ENCODE measurements around the gene CHCHD5. TPM values are rescaled to one million over a fixed set of nuclear protein-coding genes. Genes with fewer than 3 reads are reported as not detected.

Gene CHCHD5
- total and polyA plus RNA-seq, 10 of the 15 experiments (the other 5 are each of a cell fraction or from before 2014, with no cell fraction given) = 16.4 to 118 (median 45.2) TPM

GRCh38 chr2:112605926-112606325, 21.5 kb downstream of the CHCHD5 start (continued):
- TF ChIP-seq TCF12 (IDR thresholded peaks at IDR 0.05; ENCODE audit: low read depth, low read length) (no peak), RFX5 (IDR thresholded peaks at IDR 0.05; ENCODE audit: low read depth, low read length) (no peak), PKNOX1 (IDR thresholded peaks at IDR 0.05) (no peak), POLR2A (IDR thresholded peaks at IDR 0.05; ENCODE audit: low read depth, low read length) (no peak)

- SMC1A ChIA-PET (ENCODE audit: uncharacterized antibody, unreplicated experiment) = interaction anchor here (0.5 to 8.0 kb wide), 3 partner anchors 14 to 559 kb away, joined by 3 to 122 read pairs (median 4); no protein-coding TSS in a partner anchor
- no TSS peak for BruUV-seq (replicated peaks)
Observed at GRCh38 chr2:112606547-112606946, 22.1 kb downstream of the CHCHD5 start.

More at GRCh38 chr2:112606547-112606946, 22.1 kb downstream of the CHCHD5 start:
- WGBS (ENCODE audit: insufficient coverage, insufficient replicate concordance, low lambda C conversion rate, missing lambda C conversion rate) = 35% methylated on average over 4 of the region's 4 CpGs
- H3K27ac ChIP-seq (ENCODE audit: control insufficient read depth, insufficient read depth) = no peak overlapping the region
- H3K36me3 ChIP-seq (ENCODE audit: control insufficient read depth in 2 of 2, insufficient read depth in 2 of 2, low read length in 1 of 2) = no peaks in the 10 kb centered on the region
- H3K4me2 ChIP-seq (ENCODE audit: control insufficient read depth, insufficient read depth) = no peak overlapping the region
- intact Hi-C loops (cut with micrococcal nuclease; ENCODE audit: unreplicated experiment) (no loop called here), in situ Hi-C loops (cut with MboI) (no loop called here)
- H3K4me3 ChIP-seq = no peak overlapping the region
- peak; percentile 20; the same call in 1 of the 3 replicates for ATAC-seq
- no peaks in the 10 kb centered on the region for H3K4me1 ChIP-seq (ENCODE audit: control insufficient read depth, insufficient read depth, low read length)
- no peak for FAIRE-seq
- H3K9ac ChIP-seq (ENCODE audit: control insufficient read depth, insufficient read depth, low read length) = no peak overlapping the region
- ChIA-PET RAD21 (ENCODE audit: unreplicated experiment) (interaction anchor here (0.7 to 0.8 kb wide), 2 partner anchors 120 to 336 kb away, joined by 3 to 4 read pairs; no protein-coding TSS in a partner anchor), POLR2A (no interaction called here), CTCF (interaction anchor here (1.0 to 15.3 kb wide), 6 partner anchors 9 to 337 kb away, joined by 3 to 286 read pairs (median 4); no protein-coding TSS in a partner anchor)
- H3K9me3 ChIP-seq (replicated peaks; ENCODE audit: control insufficient read depth, insufficient read depth, low read length) = no peaks in the 10 kb centered on the region
- no peaks in the 10 kb centered on the region for H3K27me3 ChIP-seq (replicated peaks in 1 of 2; ENCODE audit: control insufficient read depth in 2 of 2, insufficient read depth in 2 of 2, low read length in 1 of 2)
- no peaks in the 10 kb centered on the region for H4K20me1 ChIP-seq (ENCODE audit: control insufficient read depth, insufficient read depth)
- no peak for DNase-seq (ENCODE audit: low read depth, low spot score)
- no peaks in the 10 kb centered on the region for H3K79me2 ChIP-seq (ENCODE audit: control insufficient read depth, insufficient read depth, low read length)
- H2AFZ ChIP-seq (ENCODE audit: control insufficient read depth, low read depth, low read length) = no peak overlapping the region
- TF ChIP-seq RUNX3 (IDR thresholded peaks at IDR 0.05; ENCODE audit: low read length) (no peak), SRF (IDR thresholded peaks at IDR 0.05; ENCODE audit: low read depth in 2 of 2, low read length in 2 of 2) (no peak), SMAD5 (IDR thresholded peaks at IDR 0.05; ENCODE audit: low read depth) (no peak), YBX1 (IDR thresholded peaks at IDR 0.05) (no peak), PML (IDR thresholded peaks at IDR 0.05; ENCODE audit: low read length) (no peak), SMAD1 (IDR thresholded peaks at IDR 0.05; ENCODE audit: low read depth, partially characterized antibody) (no peak), MEF2B (IDR thresholded peaks at IDR 0.05; ENCODE audit: partially characterized antibody, poor library complexity, severe bottlenecking) (no peak)
